HepG2 (cell line): ENCODE measurements around the gene ARHGEF40. TPM values are rescaled to one million over a fixed set of nuclear protein-coding genes. Genes with fewer than 3 reads are reported as not detected.

Source experiments
- ATAC-seq: fragments of 200-7000 bp; cut with Tn5 transposase; 3 replicates; pipeline ENCODE4 v1.9.1; 2020; ENCODE audit warnings: mild to moderate bottlenecking, moderate library complexity
- BruUV-seq: library from RNA; stranded (reverse); fragments of 400-500 nt; replicated peaks from 2 replicates; lab custom pipeline; 2021; lab: Mats Ljungman, UMichigan
- CTCF ChIA-PET: fragments of 300-600 bp; formaldehyde crosslinking; extraction: SDS; loops from one replicate; lab custom pipeline; 2021; ENCODE audit warnings: low total read pairs, inconsistent platforms, low intra/inter-chr PET ratio; lab: Yijun Ruan, JAX
- POLR2A ChIA-PET: fragments of 350-600 bp; sonication (Branson Sonifier 250); formaldehyde crosslinking; loops from one replicate; lab custom pipeline; 2020; ENCODE audit warnings: antibody characterized with exemption, inconsistent platforms; lab: Yijun Ruan, JAX
- DNase-seq: peaks from one replicate; pipeline ENCODE4 v3.0.0-alpha.2; 2015; ENCODE audit warnings: low spot score
- FAIRE-seq: peaks from 3 replicates; lab custom pipeline; 2011; peaks lifted over from hg19 to GRCh38; lab: Jason Lieb, UNC
- H2AFZ ChIP-seq: one replicate; pipeline ENCODE4 v1.6.1; 2011; ENCODE audit warnings: low read length, inconsistent platforms
- H3K27ac ChIP-seq: fragments of 300-600 bp; 3 replicates; pipeline ENCODE4 v1.8.0; 2011; ENCODE audit warnings: mixed run types, mild to moderate bottlenecking, mixed read lengths, low read length, inconsistent platforms; ENCODE audit not compliant: insufficient read depth; ENCODE audit errors: extremely low read length
- H3K27me3 ChIP-seq, 2 experiments: fragments of 200-600 bp in 1 of 2; 2 replicates in 1 of 2; 3 replicates in 1 of 2; pipeline versions ENCODE4 v1.6.0 to v1.8.0; 2011; ENCODE audit warnings: low read length in 2 of 2, mild to moderate bottlenecking in 2 of 2, moderate library complexity in 2 of 2, inconsistent platforms in 1 of 2; ENCODE audit not compliant: insufficient read depth in 2 of 2, control insufficient read depth in 1 of 2
- H3K36me3 ChIP-seq, 2 experiments: fragments of 200-600 bp in 1 of 2; replicated peaks in 1 of 2; 2 replicates in 1 of 2; 3 replicates in 1 of 2; pipeline versions ENCODE4 v1.5.1 to v1.8.0; 2011; ENCODE audit warnings: low read length in 2 of 2, inconsistent platforms in 1 of 2; ENCODE audit not compliant: insufficient read depth in 2 of 2, control insufficient read depth in 1 of 2
- H3K4me1 ChIP-seq: 2 replicates; pipeline ENCODE4 v1.5.1; 2012; ENCODE audit warnings: low read length, inconsistent platforms; ENCODE audit not compliant: insufficient read depth
- H3K4me2 ChIP-seq: 2 replicates; pipeline ENCODE4 v1.6.0; 2011; ENCODE audit warnings: low read depth, low read length, inconsistent platforms
- H3K4me3 ChIP-seq, 3 experiments: fragments of 200-600 bp in 1 of 3; sonication (generic), shearing (Covaris generic) in 1 of 3; replicated peaks in 1 of 3; 2 replicates each; pipeline ENCODE4 v1.5.1; 2011 to 2016; ENCODE audit warnings: low read length in 3 of 3, inconsistent platforms in 2 of 3, low read depth in 2 of 3, mild to moderate bottlenecking in 2 of 3, control low read depth in 1 of 3, mixed read lengths in 1 of 3; ENCODE audit not compliant: insufficient read depth in 1 of 3
- H3K79me2 ChIP-seq: one replicate; pipeline ENCODE4 v1.6.1; 2011; ENCODE audit warnings: low read length, inconsistent platforms; ENCODE audit not compliant: insufficient read depth
- H3K9ac ChIP-seq: 2 replicates; pipeline ENCODE4 v1.6.0; 2011; ENCODE audit warnings: mild to moderate bottlenecking, low read depth, low read length, inconsistent platforms; ENCODE audit not compliant: insufficient read depth
- H3K9me3 ChIP-seq: 2 replicates; pipeline ENCODE4 v1.5.1; 2012; ENCODE audit warnings: mild to moderate bottlenecking, low read length
- H4K20me1 ChIP-seq: 2 replicates; pipeline ENCODE4 v1.6.0; 2011; ENCODE audit warnings: inconsistent platforms, mild to moderate bottlenecking, low read length, moderate library complexity; ENCODE audit not compliant: insufficient read depth
- BRCA1 ChIP-seq: sonication (generic); formaldehyde crosslinking; IDR thresholded peaks from 2 replicates; pipeline ENCODE4 v1.4.0; 2020; ENCODE audit warnings: missing genetic modification reagents
- ELF1 ChIP-seq: sonication (generic); formaldehyde crosslinking; IDR thresholded peaks from 2 replicates; pipeline ENCODE4 v1.4.0; 2020; ENCODE audit warnings: missing genetic modification reagents
- FOXK1 ChIP-seq: sonication (generic); formaldehyde crosslinking; IDR thresholded peaks from 2 replicates; pipeline ENCODE4 v1.4.0; 2020; ENCODE audit warnings: low read depth, missing genetic modification reagents, borderline replicate concordance
- HOXA9 ChIP-seq: sonication (generic); formaldehyde crosslinking; IDR thresholded peaks from 2 replicates; pipeline ENCODE4 v1.8.1; 2022; ENCODE audit warnings: missing genetic modification reagents, mild to moderate bottlenecking, moderate library complexity, borderline replicate concordance
- MED8 ChIP-seq: sonication (generic); formaldehyde crosslinking; IDR thresholded peaks from 2 replicates; pipeline ENCODE4 v1.8.1; 2023; ENCODE audit warnings: mild to moderate bottlenecking, missing genetic modification reagents; ENCODE audit not compliant: insufficient replicate concordance
- PAX8 ChIP-seq: sonication (generic); formaldehyde crosslinking; IDR thresholded peaks from 2 replicates; pipeline ENCODE4 v1.8.0; 2022; ENCODE audit warnings: mild to moderate bottlenecking, missing genetic modification reagents, borderline replicate concordance
- SOX13 ChIP-seq, 3 experiments: fragments of 450-650 bp in 1 of 3; sonication (generic) in 1 of 3; formaldehyde crosslinking in 1 of 3; IDR thresholded peaks in 2 of 3; conservative IDR thresholded peaks in 1 of 3; 2 replicates each; pipeline versions ENCODE4 v1.5.0 to v1.6.1; 2016 to 2020; ENCODE audit warnings: antibody characterized with exemption in 1 of 3, mild to moderate bottlenecking in 1 of 3, missing compliant biosample characterization in 1 of 3, missing genetic modification reagents in 1 of 3, moderate library complexity in 1 of 3
- TBX3 ChIP-seq: fragments of 450-650 bp; IDR thresholded peaks from 2 replicates; pipeline ENCODE4 v1.6.1; 2017; ENCODE audit warnings: antibody characterized with exemption, mild to moderate bottlenecking, inconsistent platforms, borderline replicate concordance
- ZBTB20 ChIP-seq: sonication (generic); formaldehyde crosslinking; IDR thresholded peaks from 2 replicates; pipeline ENCODE4 v1.8.1; 2023; ENCODE audit warnings: missing genetic modification reagents, low read depth, mild to moderate bottlenecking, borderline replicate concordance
- ZBTB7B ChIP-seq: sonication (generic); formaldehyde crosslinking; IDR thresholded peaks from 2 replicates; pipeline ENCODE4 v1.4.0; 2020; ENCODE audit warnings: missing genetic modification reagents
- ZFP36 ChIP-seq: fragments of 150-350 bp; IDR thresholded peaks from 2 replicates; pipeline ENCODE4 v1.6.1; 2018; ENCODE audit warnings: borderline replicate concordance, low read length, low read depth; ENCODE audit not compliant: partially characterized antibody
- ZNF530 ChIP-seq: sonication (generic); formaldehyde crosslinking; IDR thresholded peaks from 2 replicates; pipeline ENCODE4 v1.5.0; 2020; ENCODE audit warnings: low read depth, mild to moderate bottlenecking, missing genetic modification reagents
- ZNF709 ChIP-seq: sonication (generic); formaldehyde crosslinking; IDR thresholded peaks from 2 replicates; pipeline ENCODE4 v1.5.0; 2020; ENCODE audit warnings: mild to moderate bottlenecking, missing genetic modification reagents
- ZNF766 ChIP-seq: sonication (generic); formaldehyde crosslinking; IDR thresholded peaks from 2 replicates; pipeline ENCODE4 v1.5.0; 2020; ENCODE audit warnings: missing genetic modification reagents, borderline replicate concordance
- WGBS: methylation state at CpG from one replicate; pipeline ENCODE4 v1.1.6; 2017; ENCODE audit warnings: low lambda C conversion rate; 5-methylcytosine and 5-hydroxymethylcytosine counted together
- in situ Hi-C: cut with HindIII; loops from 2 replicates; pipeline ENCODE4 v1.10.0; 2017; ENCODE audit warnings: low pct_unique_long_range_greater_than_20kb; ENCODE audit not compliant: extremely low pct_ligation_motif_present
- intact Hi-C: fragments of 100-400 bp; cut with micrococcal nuclease; formaldehyde crosslinking; loops from one replicate; pipeline ENCODE4 v1.10.0; 2022; ENCODE audit not compliant: unreplicated experiment
- polyA plus RNA-seq, 8 experiments: library from polyadenylated mRNA; depleted of rRNA in 3 of 8; stranded (reverse) in 7 of 8; unstranded in 1 of 8; fragments of >200 nt; fragmentation: Illumina TruSeq in 4 of 8; extraction: Trizol in 4 of 8; gene quantifications; 2 replicates each; pipeline versions ENCODE4 v1.2.1 to v1.2.3, GENCODE V29; 2011 to 2016; ENCODE audit warnings: low read depth in 4 of 8, missing spikeins in 1 of 8, mixed read lengths in 1 of 8; ENCODE audit not compliant: insufficient read depth in 1 of 8
- total RNA-seq, 5 experiments: library from RNA; depleted of rRNA; stranded (reverse); fragments of >200 nt; fragmentation: Illumina TruSeq; extraction: Trizol; gene quantifications; 2 replicates each; pipeline ENCODE4 v1.2.3, GENCODE V29; 2016; ENCODE audit warnings: low read depth in 1 of 5
- TF ChIP-seq, protein P1 (sequence below): sonication (generic); formaldehyde crosslinking; IDR thresholded peaks from 2 replicates; pipeline ENCODE4 v1.4.0; 2020; ENCODE audit warnings: missing genetic modification reagents, borderline replicate concordance
- TF ChIP-seq, protein P2 (sequence below): sonication (generic); formaldehyde crosslinking; IDR thresholded peaks from 2 replicates; pipeline ENCODE4 v1.4.0; 2020; ENCODE audit warnings: low read depth, mild to moderate bottlenecking, missing genetic modification reagents

Gene ARHGEF40
- total and polyA plus RNA-seq, 2 of the 13 experiments (the other 11 are each of a cell fraction or from before 2014, with no cell fraction given) = 28.1 to 78.1 TPM

DNA sequence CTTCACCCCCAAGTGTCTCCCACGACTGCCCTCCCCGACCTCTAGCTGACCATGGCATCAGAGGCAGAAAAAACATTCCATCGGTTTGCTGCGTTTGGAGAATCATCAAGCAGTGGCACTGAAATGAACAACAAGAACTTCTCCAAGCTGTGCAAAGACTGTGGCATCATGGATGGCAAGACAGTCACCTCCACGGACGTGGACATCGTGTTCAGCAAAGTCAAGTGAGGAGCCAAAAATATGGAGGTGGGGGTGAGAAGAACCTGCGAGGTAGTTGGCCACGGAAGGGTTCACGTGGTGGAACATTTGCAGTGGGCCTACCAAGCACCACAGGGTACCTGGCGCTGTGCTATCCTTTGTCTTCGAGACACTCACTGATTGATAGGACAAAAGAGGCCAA lies 39.6 kb upstream of the ARHGEF40 start (continued):
- TF ChIP-seq PAX8 (CRISPR knock-in tag) (no peak), ZNF766 (CRISPR knock-in tag) (no peak), HOXA9 (no peak), ZBTB7B (CRISPR knock-in tag) (no peak), ZNF709 (CRISPR knock-in tag) (no peak), ZNF530 (no peak), FOXK1 (no peak), ZFP36 (no peak)

DNA sequence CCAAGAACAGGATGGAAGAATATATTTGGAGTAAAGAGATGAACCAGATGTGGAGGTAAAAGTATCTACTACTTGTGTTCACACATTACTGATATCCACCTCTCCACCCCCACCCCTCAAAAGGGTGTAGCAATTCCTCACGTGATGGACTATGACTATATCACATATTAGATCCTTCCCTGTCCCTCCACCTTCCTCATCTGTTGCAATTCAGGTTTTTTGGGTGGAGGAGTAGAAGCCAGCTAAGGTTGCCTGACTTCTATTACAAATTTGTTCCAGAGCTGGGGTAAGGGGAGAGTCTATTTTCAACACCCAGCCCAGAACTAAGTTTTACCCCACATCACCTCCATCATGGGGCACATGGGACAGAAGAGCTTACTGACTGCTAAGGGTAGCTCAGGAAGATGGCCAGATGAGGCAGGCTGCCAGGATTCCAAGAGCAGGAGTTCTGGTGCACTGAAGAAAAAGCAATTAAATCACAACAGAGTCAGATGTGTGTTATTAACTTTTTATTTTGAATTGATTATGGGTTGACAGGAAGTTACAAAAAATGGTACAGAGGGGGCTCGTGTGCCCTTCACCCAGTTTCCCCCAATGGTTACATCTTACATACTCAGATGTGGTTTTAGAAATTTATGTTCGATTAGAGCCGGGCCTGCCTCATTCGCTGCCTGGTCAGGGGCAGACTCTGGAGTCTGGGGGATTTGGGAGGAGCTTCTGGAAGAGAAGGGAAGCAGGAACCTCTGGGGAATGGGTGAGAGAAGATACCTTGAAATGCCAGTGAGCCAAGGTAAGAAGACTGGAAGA lies 37.6 kb upstream of the ARHGEF40 start:
- ChIA-PET POLR2A (interaction anchor here (1.3 kb wide), 1 partner anchor 8 kb away, joined by 4 read pairs; the partner anchor contains the start of gene NDRG2), CTCF (no interaction called here)
- Histone ChIP-seq H3K4me2 (no peak overlapping the region), H3K36me3 (no peaks in the 10 kb centered on the region), H3K9ac (no peak overlapping the region), H4K20me1 (no peaks in the 10 kb centered on the region), H3K9me3 (no peaks in the 10 kb centered on the region), H3K79me2 (no peaks in the 10 kb centered on the region), H3K27ac (no peak overlapping the region), H3K27me3 (no peaks in the 10 kb centered on the region; a peak in 1 of 5 replicates), H3K4me1 (peaks cover 16% of the 10 kb centered on the region), H2AFZ (no peak overlapping the region), H3K4me3 (no peak overlapping the region)
- no TSS peak for BruUV-seq
- in situ Hi-C loops = no loop called here
- FAIRE-seq = no peak
- intact Hi-C loops = no loop called here
- no peak for DNase-seq
- 54% methylated on average over 5 of the region's 5 CpGs for WGBS
- no peak for ATAC-seq
- TF ChIP-seq ZBTB20 (CRISPR knock-in tag) (no peak), BRCA1 (CRISPR knock-in tag) (no peak), TBX3 (no peak), MED8 (CRISPR knock-in tag) (no peak), ELF1 (CRISPR knock-in tag) (no peak), SOX13 (IDR thresholded peaks at IDR 0.05) (no peak), SOX13 (CRISPR knock-in tag; conservative IDR thresholded peaks at IDR 0.05 in 1 of 2, IDR thresholded peaks at IDR 0.05 in 1 of 2) (no peak)
- TF ChIP-seq, protein P1, sequence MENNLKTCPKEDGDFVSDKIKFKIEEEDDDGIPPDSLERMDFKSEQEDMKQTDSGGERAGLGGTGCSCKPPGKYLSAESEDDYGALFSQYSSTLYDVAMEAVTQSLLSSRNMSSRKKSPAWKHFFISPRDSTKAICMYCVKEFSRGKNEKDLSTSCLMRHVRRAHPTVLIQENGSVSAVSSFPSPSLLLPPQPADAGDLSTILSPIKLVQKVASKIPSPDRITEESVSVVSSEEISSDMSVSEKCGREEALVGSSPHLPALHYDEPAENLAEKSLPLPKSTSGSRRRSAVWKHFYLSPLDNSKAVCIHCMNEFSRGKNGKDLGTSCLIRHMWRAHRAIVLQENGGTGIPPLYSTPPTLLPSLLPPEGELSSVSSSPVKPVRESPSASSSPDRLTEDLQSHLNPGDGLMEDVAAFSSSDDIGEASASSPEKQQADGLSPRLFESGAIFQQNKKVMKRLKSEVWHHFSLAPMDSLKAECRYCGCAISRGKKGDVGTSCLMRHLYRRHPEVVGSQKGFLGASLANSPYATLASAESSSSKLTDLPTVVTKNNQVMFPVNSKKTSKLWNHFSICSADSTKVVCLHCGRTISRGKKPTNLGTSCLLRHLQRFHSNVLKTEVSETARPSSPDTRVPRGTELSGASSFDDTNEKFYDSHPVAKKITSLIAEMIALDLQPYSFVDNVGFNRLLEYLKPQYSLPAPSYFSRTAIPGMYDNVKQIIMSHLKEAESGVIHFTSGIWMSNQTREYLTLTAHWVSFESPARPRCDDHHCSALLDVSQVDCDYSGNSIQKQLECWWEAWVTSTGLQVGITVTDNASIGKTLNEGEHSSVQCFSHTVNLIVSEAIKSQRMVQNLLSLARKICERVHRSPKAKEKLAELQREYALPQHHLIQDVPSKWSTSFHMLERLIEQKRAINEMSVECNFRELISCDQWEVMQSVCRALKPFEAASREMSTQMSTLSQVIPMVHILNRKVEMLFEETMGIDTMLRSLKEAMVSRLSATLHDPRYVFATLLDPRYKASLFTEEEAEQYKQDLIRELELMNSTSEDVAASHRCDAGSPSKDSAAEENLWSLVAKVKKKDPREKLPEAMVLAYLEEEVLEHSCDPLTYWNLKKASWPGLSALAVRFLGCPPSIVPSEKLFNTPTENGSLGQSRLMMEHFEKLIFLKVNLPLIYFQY (CRISPR knock-in tag) = no peak
- TF ChIP-seq, protein P2, sequence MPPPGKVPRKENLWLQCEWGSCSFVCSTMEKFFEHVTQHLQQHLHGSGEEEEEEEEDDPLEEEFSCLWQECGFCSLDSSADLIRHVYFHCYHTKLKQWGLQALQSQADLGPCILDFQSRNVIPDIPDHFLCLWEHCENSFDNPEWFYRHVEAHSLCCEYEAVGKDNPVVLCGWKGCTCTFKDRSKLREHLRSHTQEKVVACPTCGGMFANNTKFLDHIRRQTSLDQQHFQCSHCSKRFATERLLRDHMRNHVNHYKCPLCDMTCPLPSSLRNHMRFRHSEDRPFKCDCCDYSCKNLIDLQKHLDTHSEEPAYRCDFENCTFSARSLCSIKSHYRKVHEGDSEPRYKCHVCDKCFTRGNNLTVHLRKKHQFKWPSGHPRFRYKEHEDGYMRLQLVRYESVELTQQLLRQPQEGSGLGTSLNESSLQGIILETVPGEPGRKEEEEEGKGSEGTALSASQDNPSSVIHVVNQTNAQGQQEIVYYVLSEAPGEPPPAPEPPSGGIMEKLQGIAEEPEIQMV (CRISPR knock-in tag) = no peak
